CD4-positive, alpha-beta T cell treated with Interleukin-15 for 4 hours (primary cell): ENCODE data around the gene PRKCE.
A peak's percentile ranks its signal among the peaks of the same experiment; 100 is the strongest.
"Not testable (repeated sequence)": the region's sequence is repeated elsewhere in the genome, so short reads cannot be mapped to it uniquely, and the experiment has no call there.

Source experiments
- DNase-seq: peaks from one replicate; pipeline ENCODE4 v3.0.0-alpha.2; 2020; ENCODE audit warnings: low spot score

PRKCE gene

GRCh38 chr2:45839508-45840251, 188.2 kb downstream of the PRKCE start:
- no peak for DNase-seq

DNA sequence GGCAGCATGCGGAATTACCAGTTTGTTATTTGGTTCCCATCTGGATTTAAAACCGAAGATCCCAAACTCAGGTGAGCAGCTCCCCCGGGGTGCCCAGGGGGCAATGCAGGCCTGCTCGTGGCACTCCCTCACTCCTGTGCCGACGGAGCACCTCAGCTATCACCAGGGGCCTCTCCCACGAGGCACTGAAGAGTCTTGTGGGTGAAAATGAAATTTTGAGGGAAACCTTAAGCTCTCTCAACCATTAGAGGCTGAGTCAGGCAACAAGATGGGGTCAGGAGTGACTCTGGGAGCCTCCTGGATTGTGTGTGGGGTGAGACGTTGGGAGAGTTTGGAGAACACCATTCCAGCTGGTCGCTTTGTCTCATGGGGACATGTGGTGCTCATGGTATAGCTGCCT, 189.0 kb downstream of the PRKCE start:
- no peak for DNase-seq

GRCh38 chr2:45841752-45842407, 190.4 kb downstream of the PRKCE start:
- DNase-seq: no peak

- no peak for DNase-seq
These were observed 191.7 kb downstream of the PRKCE start for GRCh38 chr2:45843136-45843535.

DNA sequence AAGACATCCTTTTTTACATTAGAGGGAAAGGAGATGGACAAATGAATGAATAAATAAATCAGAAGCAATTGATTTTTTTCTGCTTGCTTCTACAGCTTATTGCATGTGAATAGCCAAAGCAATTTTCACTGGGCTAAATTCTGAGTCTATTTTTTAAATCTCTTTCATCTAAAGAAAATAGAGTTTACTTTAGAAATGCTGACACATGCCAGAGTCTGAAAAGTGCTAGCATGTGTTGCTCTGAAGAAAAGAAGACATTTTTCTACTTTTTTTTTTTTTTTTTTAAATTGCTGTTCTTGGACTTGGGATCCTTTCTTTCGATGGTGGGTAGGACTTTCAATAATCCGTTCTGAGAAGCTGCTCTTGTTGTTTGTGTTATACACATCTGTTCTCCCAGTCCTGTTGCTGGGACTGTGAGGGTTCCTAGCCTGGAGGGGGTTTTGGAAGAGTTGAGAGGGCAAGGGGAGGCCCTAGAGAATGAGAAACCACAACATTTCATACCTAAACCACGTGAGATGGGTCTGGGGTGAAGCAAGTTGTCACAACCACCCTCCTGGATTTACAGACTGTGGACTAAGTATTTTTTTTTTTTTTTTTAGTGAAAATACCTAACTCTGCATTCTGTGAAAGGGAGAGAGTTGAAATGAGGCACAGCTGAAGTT, 193.5 kb downstream of the PRKCE start:
- no peak for DNase-seq

DNA sequence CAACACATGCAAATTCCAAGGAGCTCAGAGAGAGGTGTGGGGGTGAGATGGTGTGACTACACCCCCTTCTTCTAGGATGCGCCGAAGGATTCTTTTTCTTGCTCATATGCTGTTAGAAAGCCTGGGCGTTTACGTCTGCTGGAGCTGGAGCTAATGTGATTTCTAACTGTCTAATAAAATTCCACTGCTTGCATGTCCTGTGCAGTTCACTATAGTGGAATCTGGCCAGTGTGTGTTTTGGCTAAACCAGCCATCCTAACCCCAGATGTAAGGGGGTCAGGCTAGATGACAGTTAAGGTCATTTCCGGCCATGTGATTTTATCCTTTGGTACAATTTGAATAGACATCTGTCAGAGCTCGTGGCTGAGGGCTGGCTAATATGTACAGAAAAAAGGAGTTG, 194.1 kb downstream of the PRKCE start:
- DNase-seq: no peak

DNA sequence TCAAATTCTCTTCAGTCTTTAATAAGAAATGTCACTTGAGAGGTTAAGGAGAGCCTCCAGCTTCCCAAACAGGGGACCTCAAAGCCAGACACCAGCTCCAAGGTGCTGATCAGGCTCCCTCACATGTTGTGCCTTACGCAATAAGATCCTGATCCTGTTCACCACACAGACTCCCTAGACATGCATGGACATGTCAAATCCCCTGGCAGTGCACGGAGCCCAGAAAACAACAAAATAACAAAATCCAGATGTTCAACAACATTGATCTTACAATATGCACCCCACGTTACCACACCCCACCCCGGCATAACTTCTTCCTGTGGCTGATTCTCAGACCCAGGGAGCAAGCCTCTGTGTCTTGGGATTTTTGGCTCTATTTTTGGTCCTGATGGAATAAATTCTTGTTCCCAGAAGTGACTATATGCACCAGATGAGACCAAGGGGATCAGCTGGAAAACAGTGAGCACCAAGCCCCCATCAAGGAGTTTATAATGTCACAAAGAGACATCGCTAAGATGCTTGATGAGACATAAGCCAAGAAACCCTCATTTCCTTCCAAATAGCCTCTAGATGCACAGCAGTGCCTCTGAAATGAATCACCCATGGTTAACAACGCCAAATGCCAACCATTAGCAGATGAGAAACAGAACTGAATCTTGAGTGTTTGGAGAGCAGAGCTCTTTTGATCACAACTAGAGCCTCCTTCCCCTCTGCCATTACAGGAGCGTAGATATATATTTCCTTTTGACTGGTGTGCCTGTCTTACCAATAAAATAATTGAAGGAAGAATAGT, 198.2 kb downstream of the PRKCE start:
- no peak for DNase-seq

- DNase-seq: no peak
These were observed 199.1 kb downstream of the PRKCE start for GRCh38 chr2:45850558-45850957.

DNA sequence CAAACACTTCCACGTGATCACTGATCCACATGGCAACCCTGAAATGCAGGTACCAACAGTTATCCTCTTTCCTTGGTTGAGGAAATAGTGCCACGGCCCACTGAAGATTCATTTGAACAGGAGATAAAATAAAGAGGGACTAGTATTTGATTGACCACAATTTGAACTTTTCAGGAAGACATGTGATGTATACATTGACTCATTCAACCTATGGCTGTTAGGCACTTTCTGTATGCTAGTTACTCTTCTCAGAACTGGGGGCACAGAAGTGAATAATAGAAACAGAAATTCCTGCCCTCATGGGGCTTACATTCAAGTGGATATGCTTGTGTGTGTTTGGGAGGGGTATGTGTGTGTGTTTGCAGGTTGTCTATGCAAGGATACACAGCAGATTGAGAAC, 199.6 kb downstream of the PRKCE start:
- no peak for DNase-seq

- no peak for DNase-seq
These were observed 200.3 kb downstream of the PRKCE start for GRCh38 chr2:45851576-45852304.

- no peak for DNase-seq
These were observed 201.1 kb downstream of the PRKCE start for GRCh38 chr2:45852450-45853150.

GRCh38 chr2:45855374-45855773, 203.9 kb downstream of the PRKCE start:
- no peak for DNase-seq

- DNase-seq: no peak
These were observed 205.2 kb downstream of the PRKCE start for GRCh38 chr2:45856391-45857274.

DNA sequence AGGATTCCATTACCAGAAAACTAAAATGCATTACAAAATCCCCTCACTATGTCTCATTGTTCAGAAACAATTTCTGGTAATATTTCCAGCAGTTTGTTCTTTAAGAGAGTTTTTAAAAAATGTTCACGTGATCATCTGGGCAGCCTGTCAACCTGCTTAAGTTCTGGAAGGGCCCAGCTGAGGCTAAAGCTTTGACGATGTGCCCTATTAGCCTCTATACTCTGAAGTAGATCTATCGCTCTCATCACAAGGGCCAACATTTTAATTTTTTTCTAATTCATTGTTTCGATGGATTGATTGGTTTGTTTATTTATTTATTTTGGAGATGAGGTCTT, 205.8 kb downstream of the PRKCE start:
- DNase-seq: no peak

DNA sequence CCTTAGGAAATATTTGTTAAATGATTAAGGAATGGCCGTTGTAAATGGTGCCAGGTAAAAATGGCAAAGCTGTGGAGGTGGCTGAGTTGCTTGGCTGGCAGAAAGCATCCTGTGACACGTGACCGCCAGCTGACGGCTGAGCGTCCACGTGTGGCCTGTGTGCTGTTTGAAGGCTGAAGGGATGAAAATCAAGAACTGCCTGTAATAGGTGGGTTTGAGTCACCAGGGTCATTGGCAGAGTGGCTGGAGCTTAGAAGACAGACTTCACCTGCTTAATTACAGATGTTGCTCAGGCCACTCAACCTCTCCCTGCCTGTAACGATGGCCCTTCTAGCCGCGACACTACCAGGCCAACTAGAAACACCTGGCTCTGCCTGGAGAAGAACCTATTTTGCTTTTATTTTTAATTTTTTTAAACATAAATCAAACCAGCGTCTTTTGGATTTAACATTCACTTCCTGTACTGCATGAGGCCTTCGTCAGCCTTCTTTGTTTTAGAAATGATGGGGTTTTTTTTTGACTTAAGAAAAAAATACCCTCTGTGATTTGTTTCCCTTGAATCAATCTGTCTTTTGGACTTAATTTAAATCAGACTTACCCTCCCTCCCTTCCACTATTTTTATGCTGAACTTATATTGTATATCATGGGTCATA, 206.5 kb downstream of the PRKCE start:
- no peak for DNase-seq

DNA sequence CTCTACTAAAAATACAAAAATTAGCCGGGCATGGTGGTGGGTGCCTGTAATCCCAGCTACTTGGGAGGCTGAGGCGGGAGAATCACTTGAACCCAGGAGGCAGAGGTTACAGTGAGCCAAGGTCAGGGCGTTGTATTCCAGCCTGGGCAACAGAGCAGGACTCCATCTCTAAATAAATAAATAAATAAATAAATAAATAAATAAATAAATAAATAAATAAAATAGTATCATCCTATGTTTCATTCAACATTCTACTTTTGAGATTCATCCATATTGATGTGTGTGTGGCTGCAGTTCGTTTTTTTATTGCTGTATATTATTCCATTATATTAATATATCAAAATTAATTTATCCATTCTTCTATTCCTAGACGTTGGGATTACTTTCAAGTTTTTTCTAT, 207.4 kb downstream of the PRKCE start:
- not testable (repeated sequence) for DNase-seq

GRCh38 chr2:45859682-45860081, 208.2 kb downstream of the PRKCE start:
- DNase-seq: no peak

DNA sequence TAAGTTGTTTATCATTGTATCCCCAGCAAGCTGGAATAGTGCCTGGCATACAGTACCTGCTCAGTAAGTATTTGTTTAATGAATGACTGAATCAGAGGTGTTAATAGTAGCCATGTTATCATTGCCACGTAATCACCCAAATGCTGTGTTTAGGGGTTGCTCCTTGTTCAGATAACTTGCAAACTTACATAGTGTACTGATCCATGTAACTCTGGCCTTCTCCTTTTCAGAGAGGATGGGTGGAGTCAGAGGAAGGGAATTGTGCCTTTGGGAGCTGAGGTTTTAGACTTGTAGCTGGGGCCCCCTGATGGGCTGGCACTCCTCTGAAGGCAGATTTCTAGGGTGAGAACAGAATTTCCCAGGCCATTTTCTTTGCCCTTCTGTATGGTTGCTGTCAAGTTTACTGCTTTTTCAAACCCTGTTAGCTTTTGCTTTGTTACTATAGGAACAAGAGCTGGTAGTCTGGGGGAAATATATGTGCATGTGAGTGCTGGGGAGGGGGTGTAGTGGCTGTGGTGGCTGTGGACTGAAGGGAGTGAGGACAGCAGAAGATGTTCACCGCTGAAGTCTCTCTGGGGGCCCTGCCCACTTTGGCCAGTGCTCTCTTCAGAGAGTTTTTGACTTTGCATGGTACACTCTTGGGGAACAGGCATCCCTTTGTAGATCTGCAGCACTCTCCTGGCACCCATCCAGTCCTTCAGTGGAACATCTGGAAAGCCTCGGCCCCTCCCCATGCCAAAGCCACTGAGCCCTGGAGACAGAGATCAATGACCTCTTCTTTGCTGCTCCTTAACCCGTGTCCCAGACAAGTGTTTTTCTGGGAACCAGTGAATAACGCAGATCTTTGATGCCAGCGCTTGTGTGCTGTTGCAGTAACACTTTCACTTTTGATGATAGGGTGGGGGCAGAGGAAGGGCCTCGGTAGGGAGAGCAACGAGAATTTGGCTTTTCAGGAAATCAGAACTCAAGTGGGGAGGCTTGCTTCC, 209.0 kb downstream of the PRKCE start:
- DNase-seq: peak; percentile 27

DNA sequence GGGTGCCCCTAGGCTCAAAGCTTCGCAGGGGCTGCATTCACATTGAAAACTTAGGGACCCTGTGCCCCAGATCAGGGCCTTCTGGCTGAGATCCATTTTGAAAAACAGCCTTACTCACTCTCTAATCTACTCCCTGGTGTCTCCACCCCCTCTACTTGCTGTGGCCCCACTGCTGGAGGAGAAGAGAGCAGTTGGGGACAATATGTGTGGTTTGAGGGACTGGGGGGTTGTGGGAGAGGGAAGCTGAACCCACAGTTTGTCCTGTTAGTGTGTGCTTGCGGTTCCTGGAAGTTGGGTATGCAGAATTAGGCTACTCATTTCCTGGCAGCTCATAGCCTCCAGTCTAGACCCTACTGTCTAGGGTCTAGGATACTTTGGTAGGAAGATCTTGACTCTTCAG, 211.4 kb downstream of the PRKCE start:
- no peak for DNase-seq
